Hepatocyte (in vitro differentiated cells): ENCODE results near the gene SLC2A4. TPM values are rescaled to one million over a fixed set of nuclear protein-coding genes. Genes with fewer than 3 reads are reported as not detected.
A peak's percentile ranks its signal among the peaks of the same experiment; 100 is the strongest.
"Not testable (repeated sequence)": the region's sequence is repeated elsewhere in the genome, so short reads cannot be mapped to it uniquely, and the experiment has no call there.

Source experiments
- DNase-seq: peaks from one replicate; pipeline ENCODE4 v3.0.0-alpha.2; 2016; ENCODE audit warnings: low spot score
- H2AFZ ChIP-seq: fragments of 200-600 bp; sonication (generic); 2 replicates; pipeline ENCODE4 v1.6.0; 2016; ENCODE audit warnings: antibody characterized with exemption, mild to moderate bottlenecking
- H3K27ac ChIP-seq: fragments of 200-600 bp; sonication (generic); 2 replicates; pipeline ENCODE4 v1.5.1; 2016; ENCODE audit warnings: mild to moderate bottlenecking
- H3K27me3 ChIP-seq: fragments of 200-600 bp; sonication (generic); 2 replicates; pipeline ENCODE4 v1.6.1; 2016
- H3K36me3 ChIP-seq: fragments of 200-600 bp; sonication (generic); replicated peaks from 2 replicates; pipeline ENCODE4 v1.5.1; 2016; ENCODE audit warnings: low read depth; ENCODE audit not compliant: insufficient read depth
- H3K4me1 ChIP-seq: fragments of 200-600 bp; sonication (generic); 2 replicates; pipeline ENCODE4 v1.5.1; 2016; ENCODE audit warnings: mild to moderate bottlenecking, moderate library complexity; ENCODE audit not compliant: insufficient read depth
- H3K4me2 ChIP-seq: fragments of 200-600 bp; sonication (generic); 2 replicates; pipeline ENCODE4 v1.6.0; 2016
- H3K4me3 ChIP-seq: fragments of 200-600 bp; sonication (generic); 2 replicates; pipeline ENCODE4 v1.5.1; 2016; ENCODE audit warnings: mild to moderate bottlenecking
- H3K79me2 ChIP-seq: fragments of 200-600 bp; sonication (generic); 2 replicates; pipeline ENCODE4 v1.6.0; 2017; ENCODE audit warnings: mild to moderate bottlenecking
- H3K9me2 ChIP-seq: fragments of 200-600 bp; sonication (generic); replicated peaks from 2 replicates; pipeline ENCODE4 v1.6.0; 2017; ENCODE audit warnings: mild to moderate bottlenecking; ENCODE audit not compliant: insufficient read depth
- H3K9me3 ChIP-seq: fragments of 200-600 bp; sonication (generic); 2 replicates; pipeline ENCODE4 v1.5.1; 2016; ENCODE audit warnings: low read depth, mild to moderate bottlenecking
- H4K20me1 ChIP-seq: fragments of 200-600 bp; sonication (generic); 2 replicates; pipeline ENCODE4 v1.6.0; 2016; ENCODE audit warnings: mild to moderate bottlenecking; ENCODE audit not compliant: insufficient read depth, poor library complexity, severe bottlenecking
- EZH2 ChIP-seq: fragments of 200-600 bp; sonication (generic); IDR thresholded peaks from 2 replicates; pipeline ENCODE4 v1.6.1; 2016; ENCODE audit warnings: antibody characterized with exemption, mild to moderate bottlenecking, borderline replicate concordance
- EZH2phosphoT487 ChIP-seq: fragments of 200-600 bp; sonication (generic); IDR thresholded peaks from one replicate; pipeline ENCODE4 v1.6.1; 2018; ENCODE audit warnings: antibody characterized with exemption, mild to moderate bottlenecking, low read depth, moderate library complexity; ENCODE audit not compliant: unreplicated experiment, severe bottlenecking
- WGBS: methylation state at CpG from one replicate; pipeline ENCODE4 v1.1.6; 2016; ENCODE audit warnings: low lambda C conversion rate; ENCODE audit errors: missing lambda C conversion rate; 5-methylcytosine and 5-hydroxymethylcytosine counted together
- polyA plus RNA-seq: library from polyadenylated mRNA; unstranded; fragments of >200 nt; fragmentation: Nextera tagmentation; extraction: Ambion mirVana; gene quantifications from 2 replicates; pipeline ENCODE4 v1.2.1, GENCODE V29; 2016
- total RNA-seq: library from RNA; depleted of rRNA; stranded (reverse); fragments of >200 nt; gene quantifications from 2 replicates; pipeline ENCODE4 v1.2.3, GENCODE V29; 2014
- TF ChIP-seq, protein P1 (sequence below): fragments of 200-600 bp; sonication (generic); IDR thresholded peaks from 2 replicates; pipeline ENCODE4 v1.5.1; 2016; ENCODE audit warnings: antibody characterized with exemption, mild to moderate bottlenecking; ENCODE audit not compliant: poor library complexity

Gene SLC2A4
- total and polyA plus RNA-seq, 2 experiments from 2014 or later = 0.42 to 1.6 TPM

GRCh38 chr17:7241783-7242716 lies 39.5 kb upstream of the SLC2A4 start, which contains the start of gene GABARAP:
Gene GABARAP (minus strand): TSS chr17:7242449. CDS start chr17:7242330, 119 bp downstream.
- H3K27me3 ChIP-seq = no peaks in the 10 kb centered on the region
- H3K9me3 ChIP-seq = no peaks in the 10 kb centered on the region
- no peaks in the 10 kb centered on the region for H3K36me3 ChIP-seq
- peak; percentile 96 for DNase-seq
- H3K9me2 ChIP-seq = no peaks in the 10 kb centered on the region
- H4K20me1 ChIP-seq = no peaks in the 10 kb centered on the region
- H3K4me3 ChIP-seq = peak within 1 kb of the TSS; percentile 61
- peak within 1 kb of the TSS; percentile 38 for H2AFZ ChIP-seq
- WGBS = under 1% methylated on average over 43 of the region's 62 CpGs
- peak within 1 kb of the TSS; percentile 97 for H3K27ac ChIP-seq
- peak within 1 kb of the TSS; percentile 85 for H3K4me2 ChIP-seq
- H3K79me2 ChIP-seq = peaks cover 59% of the 10 kb centered on the region
- TF ChIP-seq EZH2 (no peak), EZH2phosphoT487 (no peak)
- TF ChIP-seq, protein P1, sequence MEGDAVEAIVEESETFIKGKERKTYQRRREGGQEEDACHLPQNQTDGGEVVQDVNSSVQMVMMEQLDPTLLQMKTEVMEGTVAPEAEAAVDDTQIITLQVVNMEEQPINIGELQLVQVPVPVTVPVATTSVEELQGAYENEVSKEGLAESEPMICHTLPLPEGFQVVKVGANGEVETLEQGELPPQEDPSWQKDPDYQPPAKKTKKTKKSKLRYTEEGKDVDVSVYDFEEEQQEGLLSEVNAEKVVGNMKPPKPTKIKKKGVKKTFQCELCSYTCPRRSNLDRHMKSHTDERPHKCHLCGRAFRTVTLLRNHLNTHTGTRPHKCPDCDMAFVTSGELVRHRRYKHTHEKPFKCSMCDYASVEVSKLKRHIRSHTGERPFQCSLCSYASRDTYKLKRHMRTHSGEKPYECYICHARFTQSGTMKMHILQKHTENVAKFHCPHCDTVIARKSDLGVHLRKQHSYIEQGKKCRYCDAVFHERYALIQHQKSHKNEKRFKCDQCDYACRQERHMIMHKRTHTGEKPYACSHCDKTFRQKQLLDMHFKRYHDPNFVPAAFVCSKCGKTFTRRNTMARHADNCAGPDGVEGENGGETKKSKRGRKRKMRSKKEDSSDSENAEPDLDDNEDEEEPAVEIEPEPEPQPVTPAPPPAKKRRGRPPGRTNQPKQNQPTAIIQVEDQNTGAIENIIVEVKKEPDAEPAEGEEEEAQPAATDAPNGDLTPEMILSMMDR = no peak
- H3K4me1 ChIP-seq = peaks cover 17% of the 10 kb centered on the region

DNA sequence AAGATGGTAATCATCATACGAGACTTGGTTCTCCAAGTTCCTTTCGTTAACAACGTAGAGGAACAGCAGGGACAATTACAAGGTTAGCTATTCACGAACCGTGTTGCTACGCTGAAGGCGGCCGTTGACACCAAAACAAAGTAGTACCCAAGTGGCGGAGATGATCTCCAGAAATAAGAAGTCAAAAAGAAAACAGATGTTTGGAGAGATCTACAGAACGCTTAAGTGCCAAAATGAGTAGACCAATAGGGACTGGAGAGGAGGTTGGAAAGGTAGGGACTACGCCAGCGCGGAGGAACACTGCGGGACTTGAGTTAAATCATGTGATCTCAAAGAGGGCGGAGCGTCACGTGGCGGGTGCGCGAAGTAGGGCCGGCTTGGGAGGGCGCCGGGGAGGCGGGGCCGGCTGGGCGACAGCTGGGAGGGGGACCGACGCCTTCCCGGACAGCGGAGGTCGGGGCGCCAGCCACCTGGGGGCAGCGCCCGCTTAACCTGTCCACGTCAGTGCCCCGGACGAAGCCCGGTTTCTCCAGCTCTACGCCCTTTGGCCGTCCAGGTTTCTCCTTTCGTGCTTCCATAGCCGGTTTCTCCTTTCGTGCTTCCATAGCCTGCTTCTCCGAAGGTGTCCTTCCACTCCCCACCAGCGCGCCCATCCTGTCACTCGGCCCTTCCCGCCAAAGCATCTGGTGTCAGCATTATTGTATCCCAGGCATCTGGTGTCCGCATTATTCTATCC lies 38.6 kb upstream of the SLC2A4 start:
- TF ChIP-seq, protein P1 = no peak
- TF ChIP-seq EZH2 = no peak
- no peak for TF ChIP-seq EZH2phosphoT487
- H3K79me2 ChIP-seq = peaks cover 59% of the 10 kb centered on the region
- DNase-seq = peak; percentile 98
- peak overlapping the region; percentile 38 for H2AFZ ChIP-seq
- H3K4me1 ChIP-seq = peaks cover 15% of the 10 kb centered on the region
- no peaks in the 10 kb centered on the region for H3K36me3 ChIP-seq
- H3K9me3 ChIP-seq = no peaks in the 10 kb centered on the region
- WGBS = 3% methylated on average over 42 of the region's 49 CpGs
- no peaks in the 10 kb centered on the region for H3K9me2 ChIP-seq
- H3K27ac ChIP-seq = peak overlapping the region; percentile 97
- no peaks in the 10 kb centered on the region for H4K20me1 ChIP-seq
- no peaks in the 10 kb centered on the region for H3K27me3 ChIP-seq
- H3K4me3 ChIP-seq = peak overlapping the region; percentile 38
- peak overlapping the region; percentile 74 for H3K4me2 ChIP-seq

GRCh38 chr17:7243453-7243729 lies 38.1 kb upstream of the SLC2A4 start:
- TF ChIP-seq EZH2 (no peak), EZH2phosphoT487 (no peak)
- TF ChIP-seq, protein P1 = no peak
- H3K79me2 ChIP-seq = peaks cover 61% of the 10 kb centered on the region
- 69% methylated on average over 2 of the region's 2 CpGs for WGBS
- H3K27me3 ChIP-seq = no peaks in the 10 kb centered on the region
- H3K27ac ChIP-seq = peak overlapping the region; percentile 97
- no peaks in the 10 kb centered on the region for H3K9me2 ChIP-seq
- H3K9me3 ChIP-seq = no peaks in the 10 kb centered on the region
- H3K4me3 ChIP-seq = peak overlapping the region; percentile 38
- no peaks in the 10 kb centered on the region for H4K20me1 ChIP-seq
- no peak overlapping the region for H2AFZ ChIP-seq
- peaks cover 15% of the 10 kb centered on the region for H3K4me1 ChIP-seq
- H3K4me2 ChIP-seq = peak overlapping the region; percentile 74
- H3K36me3 ChIP-seq = no peaks in the 10 kb centered on the region
- no peak for DNase-seq

DNA sequence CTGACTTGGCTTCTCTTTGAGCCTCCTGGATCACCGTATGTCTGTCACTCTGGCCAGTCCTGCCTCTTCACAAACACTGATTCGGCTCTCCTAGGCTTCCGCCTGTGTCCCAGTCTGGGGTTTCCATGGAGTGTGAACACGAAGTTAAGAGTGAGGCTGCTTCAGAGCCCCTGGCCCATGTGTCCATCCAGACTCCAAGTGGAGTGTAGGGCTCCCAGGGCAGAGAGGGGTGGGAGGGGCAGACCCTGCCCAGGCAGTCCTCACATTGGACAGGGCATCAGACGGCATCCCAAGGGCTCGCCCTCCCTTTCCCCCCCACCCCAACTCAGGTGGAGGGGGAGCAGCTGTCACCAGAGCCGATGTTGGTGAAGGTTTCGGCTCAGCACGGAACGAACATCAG lies 37.7 kb upstream of the SLC2A4 start:
- peak overlapping the region; percentile 74 for H3K4me2 ChIP-seq
- H3K4me1 ChIP-seq = peaks cover 15% of the 10 kb centered on the region
- H4K20me1 ChIP-seq, H3K9me3 ChIP-seq, H3K27me3 ChIP-seq, H3K36me3 ChIP-seq, H3K4me3 ChIP-seq, DNase-seq, H3K9me2 ChIP-seq, H2AFZ ChIP-seq: not testable (repeated sequence)
- H3K27ac ChIP-seq = peak overlapping the region; percentile 97
- peaks cover 61% of the 10 kb centered on the region for H3K79me2 ChIP-seq
- WGBS = 91% methylated on average over 8 of the region's 10 CpGs
